ENCODE results near the gene MYDGF. TPM values are rescaled to one million over a fixed set of nuclear protein-coding genes. Genes with fewer than 3 reads are reported as not detected.

MYDGF gene
- total and polyA plus RNA-seq, 4 donors = 85.1 to 222 (median 144) TPM

- H3K36me3 ChIP-seq (ENCODE audit: control insufficient read depth in 4 of 4, insufficient read depth in 3 of 4, low read depth in 1 of 4, low read length in 3 of 4) = peaks cover 35 to 74% (median 46%) of the 10 kb centered on the region in 4 donors
- no peak for TF ChIP-seq EGR1 (IDR thresholded peaks at IDR 0.05; ENCODE audit: low read depth in 2 of 2)
- no peak for TF ChIP-seq FOXA1 (IDR thresholded peaks at IDR 0.05)
- no peak for TF ChIP-seq TAF1 (conservative IDR thresholded peaks at IDR 0.05)
- no peak for TF ChIP-seq GABPA (IDR thresholded peaks at IDR 0.05 in 1 of 2, conservative IDR thresholded peaks at IDR 0.05 in 1 of 2)
- no peak for TF ChIP-seq YY1 (IDR thresholded peaks at IDR 0.05)
- no peak for TF ChIP-seq FOXA2 (IDR thresholded peaks at IDR 0.05)
- no peak for TF ChIP-seq SP1 (IDR thresholded peaks at IDR 0.05)
- no peak for TF ChIP-seq HNF4G (IDR thresholded peaks at IDR 0.05)
- TF ChIP-seq NR2F2 (IDR thresholded peaks at IDR 0.05) = no peak
- TF ChIP-seq CTCF (IDR thresholded peaks at IDR 0.05; ENCODE audit: low read depth, low read length, missing input control) = no peak
- no peak for TF ChIP-seq ZBTB33 (IDR thresholded peaks at IDR 0.05)
- TF ChIP-seq REST (IDR thresholded peaks at IDR 0.05) = no peak
- no peak for TF ChIP-seq JUND (IDR thresholded peaks at IDR 0.05)
- no peak for TF ChIP-seq RXRA (IDR thresholded peaks at IDR 0.05)
- no peak for TF ChIP-seq MAX (IDR thresholded peaks at IDR 0.05)
- TF ChIP-seq HNF4A (conservative IDR thresholded peaks at IDR 0.05) = no peak
- no peak for TF ChIP-seq RAD21 (IDR thresholded peaks at IDR 0.05)
- TF ChIP-seq ATF3 (IDR thresholded peaks at IDR 0.05) = no peak
- no peak overlapping the region for H3K4me3 ChIP-seq (ENCODE audit: low read depth in 1 of 3, low read length in 3 of 3)
- H3K27ac ChIP-seq (ENCODE audit: low read depth in 1 of 2, low read length in 2 of 2) = no peak overlapping the region
- 96% methylated on average over 10 of the region's 10 CpGs for WGBS
- H3K4me1 ChIP-seq (ENCODE audit: control insufficient read depth in 4 of 4, insufficient read depth in 4 of 4, low read length in 3 of 4) = peaks cover 0 to 5% (median 2%) of the 10 kb centered on the region in 4 donors
- no peaks in the 10 kb centered on the region for H3K27me3 ChIP-seq (ENCODE audit: control insufficient read depth in 4 of 4, insufficient read depth in 4 of 4, low read length in 3 of 4)
- H3K9ac ChIP-seq (ENCODE audit: low read depth in 1 of 2, low read length in 2 of 2) = no peak overlapping the region
- H3K9me3 ChIP-seq (ENCODE audit: control insufficient read depth in 4 of 4, low read length in 3 of 4) = no peaks in the 10 kb centered on the region
- DNase-seq (ENCODE audit: low spot score) = no peak
Observed at GRCh38 chr19:4686700-4687099, 16.6 kb upstream of the MYDGF start.

Data from liver (tissue), 9 donors.